Mesendoderm (in vitro differentiated cells): Measurements from ENCODE around the gene WNT2.
"Not testable (repeated sequence)": the region's sequence is repeated elsewhere in the genome, so short reads cannot be mapped to it uniquely, and the experiment has no call there.

Source experiments
- DNase-seq: peaks from one replicate; pipeline ENCODE4 v3.0.0; 2013
- H2AK5ac ChIP-seq: 2 replicates; pipeline ENCODE4 v1.6.1; 2013; ENCODE audit warnings: low read length, inconsistent platforms
- H2BK120ac ChIP-seq: 2 replicates; pipeline ENCODE4 v1.6.1; 2013; ENCODE audit warnings: low read depth, mild to moderate bottlenecking, low read length, moderate library complexity, mixed read lengths
- H2BK15ac ChIP-seq: replicated peaks from 2 replicates; pipeline ENCODE4 v1.6.1; 2013; ENCODE audit warnings: low read depth, mild to moderate bottlenecking, moderate library complexity
- H2BK5ac ChIP-seq: 2 replicates; pipeline ENCODE4 v1.6.1; 2013; ENCODE audit warnings: low read length, inconsistent platforms
- H3K18ac ChIP-seq: 2 replicates; pipeline ENCODE4 v1.6.1; 2013; ENCODE audit warnings: mild to moderate bottlenecking, low read length, mixed read lengths
- H3K23ac ChIP-seq: one replicate; pipeline ENCODE4 v1.6.1; 2013; ENCODE audit warnings: low read length
- H3K27ac ChIP-seq: 2 replicates; pipeline ENCODE4 v1.5.1; 2013; ENCODE audit warnings: low read depth, mild to moderate bottlenecking, inconsistent platforms, low read length, moderate library complexity
- H3K27me3 ChIP-seq: 2 replicates; pipeline ENCODE4 v1.6.1; 2013; ENCODE audit warnings: low read length, control low read depth, mild to moderate bottlenecking, inconsistent platforms; ENCODE audit not compliant: insufficient read depth, poor library complexity
- H3K36me3 ChIP-seq: 2 replicates; pipeline ENCODE4 v1.6.1; 2013; ENCODE audit warnings: low read length, inconsistent platforms; ENCODE audit not compliant: control insufficient read depth, insufficient read depth
- H3K4ac ChIP-seq: one replicate; pipeline ENCODE4 v1.6.1; 2013; ENCODE audit warnings: low read depth, mild to moderate bottlenecking, low read length, moderate library complexity
- H3K4me1 ChIP-seq: 2 replicates; pipeline ENCODE4 v1.6.1; 2013; ENCODE audit warnings: low read depth, low read length, inconsistent platforms; ENCODE audit not compliant: control insufficient read depth
- H3K4me2 ChIP-seq: 2 replicates; pipeline ENCODE4 v1.6.1; 2013; ENCODE audit warnings: low read length
- H3K4me3 ChIP-seq: 2 replicates; pipeline ENCODE4 v1.5.1; 2013; ENCODE audit warnings: mild to moderate bottlenecking, low read length
- H3K56ac ChIP-seq: one replicate; pipeline ENCODE4 v1.6.1; 2013; ENCODE audit warnings: low read length
- H3K79me1 ChIP-seq: 2 replicates; pipeline ENCODE4 v1.6.1; 2013; ENCODE audit warnings: low read length, inconsistent platforms
- H3K79me2 ChIP-seq: 2 replicates; pipeline ENCODE4 v1.6.1; 2013; ENCODE audit warnings: mild to moderate bottlenecking, low read length; ENCODE audit not compliant: control insufficient read depth, insufficient read depth
- H3K9ac ChIP-seq: 2 replicates; pipeline ENCODE4 v1.6.1; 2013; ENCODE audit warnings: low read length, inconsistent platforms
- H4K5ac ChIP-seq: one replicate; pipeline ENCODE4 v1.6.1; 2013; ENCODE audit warnings: low read length
- H4K8ac ChIP-seq: one replicate; pipeline ENCODE4 v1.6.1; 2013; ENCODE audit warnings: low read depth, mild to moderate bottlenecking, control low read depth, low read length, moderate library complexity
- WGBS: extraction: QIAGEN DNeasy Blood & Tissue Kit; methylation state at CpG from one replicate; pipeline ENCODE4 v1.1.7; 2013; ENCODE audit warnings: low lambda C conversion rate, missing lambda C conversion rate; ENCODE audit not compliant: insufficient coverage; ENCODE audit errors: extremely low coverage; 5-methylcytosine and 5-hydroxymethylcytosine counted together

The WNT2 gene

DNA sequence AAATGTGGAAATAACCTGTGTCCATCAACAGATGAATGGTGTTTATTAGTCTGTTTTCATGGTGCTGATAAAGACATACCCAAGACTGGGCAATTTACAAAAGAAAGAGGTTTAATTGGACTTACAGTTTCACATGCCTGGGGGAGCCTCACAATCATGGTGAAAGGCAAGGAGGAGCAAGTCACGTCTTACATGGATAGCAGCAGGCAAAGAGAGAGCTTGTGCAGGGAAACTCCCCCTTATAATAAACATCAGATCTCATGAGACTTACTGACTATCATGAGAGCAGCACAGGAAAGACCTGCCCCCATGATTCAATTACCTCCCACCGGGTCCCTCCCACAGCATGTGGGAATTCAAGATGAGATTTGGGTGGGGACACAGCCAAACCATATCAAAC is 77.2 kb downstream of the WNT2 start:
- no CpG with 5 or more reads among the region's 2 CpGs for WGBS
- not testable (repeated sequence) for H3K18ac ChIP-seq, H3K27ac ChIP-seq, H2AK5ac ChIP-seq, H4K8ac ChIP-seq, H3K79me2 ChIP-seq, H3K56ac ChIP-seq, H3K9ac ChIP-seq, H3K79me1 ChIP-seq, H3K36me3 ChIP-seq, H3K4ac ChIP-seq, H2BK5ac ChIP-seq, H2BK15ac ChIP-seq, H3K4me3 ChIP-seq, H3K23ac ChIP-seq, H2BK120ac ChIP-seq, H3K4me1 ChIP-seq, DNase-seq, H3K27me3 ChIP-seq, H3K4me2 ChIP-seq, H4K5ac ChIP-seq

DNA sequence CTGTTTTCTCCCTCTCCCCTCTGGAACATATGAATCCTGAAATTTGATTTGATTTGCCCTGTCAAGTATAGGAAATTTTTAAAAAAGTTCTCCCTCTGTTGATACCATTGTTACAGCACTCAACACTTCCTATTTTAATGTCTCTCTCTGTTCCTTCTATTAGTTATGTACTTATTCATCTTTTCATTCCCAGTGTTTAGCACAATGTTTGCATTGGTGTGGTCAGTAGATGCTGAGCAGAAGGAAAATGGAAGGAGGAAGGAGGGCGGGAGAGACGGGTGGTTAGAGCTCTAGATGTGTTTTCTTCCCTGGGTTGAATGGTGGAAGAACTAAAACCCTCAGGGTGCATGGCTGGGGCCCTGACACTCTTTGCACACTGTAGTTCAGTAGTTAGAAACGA is 79.5 kb downstream of the WNT2 start:
- H3K9ac ChIP-seq = no peak overlapping the region
- no peak overlapping the region for H3K4ac ChIP-seq
- no peak overlapping the region for H3K27ac ChIP-seq
- H4K8ac ChIP-seq = no peak overlapping the region
- no peak overlapping the region for H2AK5ac ChIP-seq
- DNase-seq = no peak
- no peak overlapping the region for H3K23ac ChIP-seq
- H4K5ac ChIP-seq = no peak overlapping the region
- no peak overlapping the region for H2BK120ac ChIP-seq
- H3K4me2 ChIP-seq = no peak overlapping the region
- H2BK15ac ChIP-seq = no peak overlapping the region
- no CpG with 5 or more reads among the region's 3 CpGs for WGBS
- H3K27me3 ChIP-seq = no peaks in the 10 kb centered on the region
- no peak overlapping the region for H3K18ac ChIP-seq
- H3K36me3 ChIP-seq = no peaks in the 10 kb centered on the region
- no peak overlapping the region for H3K4me3 ChIP-seq
- no peaks in the 10 kb centered on the region for H3K4me1 ChIP-seq
- H3K79me1 ChIP-seq = no peaks in the 10 kb centered on the region
- no peak overlapping the region for H2BK5ac ChIP-seq
- no peak overlapping the region for H3K56ac ChIP-seq
- no peaks in the 10 kb centered on the region for H3K79me2 ChIP-seq

DNA sequence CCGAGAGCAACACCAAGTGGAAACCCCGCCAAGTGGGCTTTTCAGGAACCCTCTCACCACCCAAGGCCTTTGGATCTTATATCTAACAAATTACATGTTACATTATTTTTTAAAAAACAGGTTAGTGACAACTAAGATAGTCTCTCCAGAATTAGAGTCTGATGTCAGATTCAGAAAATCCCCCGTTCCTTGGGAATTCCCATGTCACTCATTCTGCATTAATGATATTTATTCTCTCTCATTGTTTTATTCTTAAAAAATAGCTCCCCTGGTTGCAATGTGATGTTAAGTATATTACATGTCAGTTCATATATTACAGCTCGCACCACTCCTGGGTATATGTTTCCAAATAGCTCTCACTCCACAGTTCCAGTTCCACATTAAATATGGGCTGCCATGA is 81.8 kb downstream of the WNT2 start:
- Histone ChIP-seq H3K9ac (no peak overlapping the region), H3K79me2 (no peaks in the 10 kb centered on the region), H3K4ac (no peak overlapping the region), H2BK5ac (no peak overlapping the region), H2AK5ac (no peak overlapping the region), H3K79me1 (no peaks in the 10 kb centered on the region), H3K56ac (no peak overlapping the region), H4K5ac (no peak overlapping the region), H2BK15ac (no peak overlapping the region), H3K27me3 (no peaks in the 10 kb centered on the region), H4K8ac (no peak overlapping the region), H3K36me3 (no peaks in the 10 kb centered on the region), H3K27ac (no peak overlapping the region), H3K4me1 (no peaks in the 10 kb centered on the region), H3K4me3 (no peak overlapping the region), H3K18ac (no peak overlapping the region), H3K23ac (no peak overlapping the region), H2BK120ac (no peak overlapping the region), H3K4me2 (no peak overlapping the region)
- no CpG with 5 or more reads among the region's 4 CpGs for WGBS
- no peak for DNase-seq

DNA sequence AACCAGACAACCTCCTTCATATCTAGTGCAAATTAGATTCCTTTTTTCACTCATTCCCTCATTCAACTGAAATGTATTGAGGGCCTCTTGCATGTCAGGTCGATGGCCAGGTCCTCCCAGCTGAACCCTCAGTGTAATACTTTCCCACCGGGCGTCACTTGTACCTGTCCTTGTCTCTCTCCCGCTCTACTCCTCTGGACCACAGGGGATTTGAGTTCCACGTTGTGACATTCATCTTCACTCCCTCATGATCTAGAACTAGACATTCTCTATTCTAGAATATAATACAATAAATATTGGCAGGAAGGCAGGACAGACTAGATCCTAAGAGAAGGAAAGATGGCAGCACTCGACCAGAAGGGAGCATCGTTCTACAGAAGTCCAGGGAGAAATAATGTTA is 83.9 kb downstream of the WNT2 start:
- Histone ChIP-seq H3K36me3 (no peaks in the 10 kb centered on the region), H3K4me1 (no peaks in the 10 kb centered on the region), H2AK5ac (no peak overlapping the region), H3K56ac (no peak overlapping the region), H3K4me3 (no peak overlapping the region), H4K5ac (no peak overlapping the region), H3K4me2 (no peak overlapping the region), H3K27ac (no peak overlapping the region), H3K23ac (no peak overlapping the region), H2BK5ac (no peak overlapping the region), H3K79me2 (no peaks in the 10 kb centered on the region), H3K27me3 (no peaks in the 10 kb centered on the region), H3K18ac (no peak overlapping the region), H4K8ac (no peak overlapping the region), H3K79me1 (no peaks in the 10 kb centered on the region), H3K4ac (no peak overlapping the region), H3K9ac (no peak overlapping the region), H2BK15ac (no peak overlapping the region), H2BK120ac (no peak overlapping the region)
- DNase-seq = no peak
- WGBS = no CpG with 5 or more reads among the region's 7 CpGs

DNA sequence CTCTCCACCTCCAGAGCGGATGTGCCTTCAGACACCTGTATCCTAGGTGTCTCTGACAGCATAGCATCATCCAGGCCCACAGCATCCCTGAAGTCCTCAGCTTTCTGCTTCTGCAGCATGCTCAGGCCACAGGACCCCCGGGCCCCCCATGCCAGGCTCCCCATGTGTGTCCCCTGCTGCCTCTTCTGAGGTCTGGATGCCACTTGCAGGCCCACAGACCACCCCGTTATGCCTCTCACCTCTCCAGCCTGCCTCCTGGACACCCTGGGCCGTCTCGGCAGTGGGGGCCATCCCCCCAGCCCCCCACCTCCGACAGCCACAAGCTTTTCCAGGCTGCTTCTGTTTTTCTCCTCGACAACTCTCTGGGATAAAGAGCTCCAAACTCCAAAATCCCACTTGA is 84.4 kb downstream of the WNT2 start:
- H3K79me1 ChIP-seq = no peaks in the 10 kb centered on the region
- no peak overlapping the region for H4K8ac ChIP-seq
- H3K23ac ChIP-seq = no peak overlapping the region
- no CpG with 5 or more reads among the region's 7 CpGs for WGBS
- H3K36me3 ChIP-seq = no peaks in the 10 kb centered on the region
- H2BK5ac ChIP-seq = no peak overlapping the region
- H3K4me1 ChIP-seq = no peaks in the 10 kb centered on the region
- H2BK15ac ChIP-seq = no peak overlapping the region
- no peaks in the 10 kb centered on the region for H3K27me3 ChIP-seq
- H3K9ac ChIP-seq = no peak overlapping the region
- no peaks in the 10 kb centered on the region for H3K79me2 ChIP-seq
- no peak overlapping the region for H3K56ac ChIP-seq
- no peak overlapping the region for H2AK5ac ChIP-seq
- H3K4me2 ChIP-seq = no peak overlapping the region
- no peak overlapping the region for H2BK120ac ChIP-seq
- H4K5ac ChIP-seq = no peak overlapping the region
- H3K4ac ChIP-seq = no peak overlapping the region
- no peak overlapping the region for H3K18ac ChIP-seq
- no peak overlapping the region for H3K4me3 ChIP-seq
- no peak overlapping the region for H3K27ac ChIP-seq
- no peak for DNase-seq

DNA sequence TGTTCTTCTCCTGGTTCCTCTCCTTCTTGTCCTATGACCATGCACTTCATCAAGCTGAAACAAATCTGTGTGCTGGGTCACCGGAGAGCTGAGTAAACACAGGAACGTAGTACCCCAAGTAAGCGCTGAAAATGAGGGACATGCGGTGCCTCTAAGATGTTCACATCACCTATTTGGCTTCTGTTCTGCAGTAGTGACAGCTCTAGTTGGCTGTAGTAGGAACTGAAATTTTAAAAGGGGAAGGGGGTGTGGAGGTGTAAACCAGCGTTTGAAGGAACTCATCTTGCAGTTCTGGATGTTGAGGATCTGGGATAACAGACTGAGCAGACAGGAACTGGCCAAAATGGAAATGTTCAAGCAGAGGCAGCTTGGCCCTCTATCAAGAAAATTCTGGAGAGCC is 85.2 kb downstream of the WNT2 start:
- no peak overlapping the region for H2BK5ac ChIP-seq
- no peak overlapping the region for H3K4me3 ChIP-seq
- no peak overlapping the region for H3K4me2 ChIP-seq
- WGBS = no CpG with 5 or more reads among the region's 5 CpGs
- H2AK5ac ChIP-seq = no peak overlapping the region
- no peaks in the 10 kb centered on the region for H3K79me1 ChIP-seq
- no peaks in the 10 kb centered on the region for H3K4me1 ChIP-seq
- no peaks in the 10 kb centered on the region for H3K79me2 ChIP-seq
- H4K5ac ChIP-seq = no peak overlapping the region
- H3K27ac ChIP-seq = no peak overlapping the region
- H2BK120ac ChIP-seq = no peak overlapping the region
- no peak overlapping the region for H3K9ac ChIP-seq
- no peak overlapping the region for H3K18ac ChIP-seq
- no peak overlapping the region for H2BK15ac ChIP-seq
- H3K27me3 ChIP-seq = no peaks in the 10 kb centered on the region
- H4K8ac ChIP-seq = no peak overlapping the region
- H3K23ac ChIP-seq = no peak overlapping the region
- H3K56ac ChIP-seq = no peak overlapping the region
- H3K4ac ChIP-seq = no peak overlapping the region
- no peak for DNase-seq
- H3K36me3 ChIP-seq = no peaks in the 10 kb centered on the region
